CD4-positive, CD25-positive, alpha-beta regulatory T cell (primary cell): ENCODE results near the gene SPG7. TPM values are rescaled to one million over a fixed set of nuclear protein-coding genes. Genes with fewer than 3 reads are reported as not detected.

Experiments used
- ATAC-seq, 2 donors: fragments of 150-1000 bp; cut with Tn5 transposase; one replicate each; pipeline ENCODE4 v1.10.0; 2021; ENCODE audit warnings: low read depth in 2 of 2, moderate number of reproducible peaks in 2 of 2, moderate library complexity in 1 of 2
- DNase-seq, 3 donors: peaks; one replicate each; pipeline versions ENCODE4 v3.0.0 to v3.0.0-alpha.2; 2012 to 2022; ENCODE audit warnings: mixed read lengths in 1 of 3
- H3K27ac ChIP-seq: one replicate; pipeline ENCODE4 v1.7.0; 2013; ENCODE audit warnings: mild to moderate bottlenecking, low read length; ENCODE audit not compliant: insufficient read depth, poor library complexity, severe bottlenecking
- H3K27me3 ChIP-seq: one replicate; pipeline ENCODE4 v1.7.0; 2013; ENCODE audit warnings: low read length; ENCODE audit not compliant: control insufficient read depth, insufficient read depth
- H3K36me3 ChIP-seq: one replicate; pipeline ENCODE4 v1.7.0; 2013; ENCODE audit warnings: mild to moderate bottlenecking, low read length, moderate library complexity; ENCODE audit not compliant: control insufficient read depth, insufficient read depth
- H3K4me1 ChIP-seq: 2 replicates; pipeline ENCODE4 v1.7.0; 2013; ENCODE audit warnings: mild to moderate bottlenecking, low read length; ENCODE audit not compliant: insufficient read depth, control insufficient read depth, poor library complexity, severe bottlenecking
- H3K4me3 ChIP-seq: one replicate; pipeline ENCODE4 v1.7.0; 2013; ENCODE audit warnings: low read depth, mild to moderate bottlenecking, low read length, moderate library complexity
- H3K9me3 ChIP-seq, 2 experiments: 1 replicate in 1 of 2; 2 replicates in 1 of 2; pipeline ENCODE4 v1.7.0; 2013; ENCODE audit warnings: low read length in 2 of 2, mild to moderate bottlenecking in 1 of 2, moderate library complexity in 1 of 2; ENCODE audit not compliant: control insufficient read depth in 2 of 2
- H3K27ac Mint-ChIP-seq, 3 donors: one replicate each; pipeline ENCODE4 v1.8.0; 2020 to 2022; ENCODE audit warnings: mild to moderate bottlenecking in 3 of 3, mixed read lengths in 3 of 3, moderate library complexity in 2 of 3
- H3K27me3 Mint-ChIP-seq: one replicate; pipeline ENCODE4 v1.8.0; 2022; ENCODE audit warnings: mild to moderate bottlenecking, mixed read lengths
- H3K36me3 Mint-ChIP-seq: one replicate; pipeline ENCODE4 v1.8.0; 2020; ENCODE audit warnings: mixed read lengths
- H3K4me1 Mint-ChIP-seq, 4 donors: one replicate each; pipeline ENCODE4 v1.8.0; 2020 to 2022; ENCODE audit warnings: mixed read lengths in 4 of 4, mild to moderate bottlenecking in 1 of 4
- H3K4me3 Mint-ChIP-seq, 4 donors: one replicate each; pipeline ENCODE4 v1.8.0; 2020 to 2022; ENCODE audit warnings: mild to moderate bottlenecking in 4 of 4, mixed read lengths in 4 of 4, moderate library complexity in 3 of 4
- H3K9me3 Mint-ChIP-seq, 7 donors: one replicate each; pipeline ENCODE4 v1.8.0; 2020 to 2022; ENCODE audit warnings: mixed read lengths in 7 of 7, mild to moderate bottlenecking in 3 of 7, moderate library complexity in 2 of 7
- polyA plus RNA-seq, 4 donors: library from polyadenylated mRNA; unstranded; fragments of 300-500 nt; fragmentation: Illumina TruSeq; gene quantifications; one replicate each; pipeline ENCODE4 v1.2.3, GENCODE V29; 2021
- total RNA-seq: library from RNA; stranded (reverse); gene quantifications from one replicate; pipeline ENCODE4 v1.2.3, GENCODE V29; 2022

The SPG7 gene
- total and polyA plus RNA-seq, 5 donors from 2014 or later: 34.4 to 184 (median 41.2) TPM

- no peak overlapping the region for H3K4me3 ChIP-seq
- H3K27ac ChIP-seq: no peak overlapping the region
- no peaks in the 10 kb centered on the region for H3K4me1 ChIP-seq
- H3K9me3 ChIP-seq: no peaks in the 10 kb centered on the region
- Mint-ChIP-seq H3K27me3 (no peaks in the 10 kb centered on the region), H3K4me1 (peaks cover 0 to 12% (median under 1%) of the 10 kb centered on the region in 4 donors), H3K36me3 (peaks cover 33% of the 10 kb centered on the region), H3K27ac (no peak overlapping the region), H3K9me3 (no peaks in the 10 kb centered on the region), H3K4me3 (no peak overlapping the region)
- no peak for ATAC-seq
- no peak for DNase-seq
- peaks cover 73% of the 10 kb centered on the region for H3K36me3 ChIP-seq
- no peaks in the 10 kb centered on the region for H3K27me3 ChIP-seq
These were observed 14.1 kb downstream of the SPG7 start for GRCh38 chr16:89522287-89522686.

GRCh38 chr16:89523680-89524344 is 15.6 kb downstream of the SPG7 start:
- no peaks in the 10 kb centered on the region for H3K27me3 Mint-ChIP-seq
- Histone ChIP-seq H3K27ac (no peak overlapping the region), H3K4me3 (no peak overlapping the region), H3K27me3 (no peaks in the 10 kb centered on the region), H3K36me3 (peaks cover 71% of the 10 kb centered on the region), H3K9me3 (no peaks in the 10 kb centered on the region), H3K4me1 (no peaks in the 10 kb centered on the region)
- H3K4me1 Mint-ChIP-seq: peaks cover 0 to 6% (median 0%) of the 10 kb centered on the region in 4 donors
- DNase-seq: no peak
- H3K36me3 Mint-ChIP-seq: peaks cover 23% of the 10 kb centered on the region
- H3K4me3 Mint-ChIP-seq: no peak overlapping the region
- no peak for ATAC-seq
- peak overlapping the region in 1 of 3 donors; percentile 76 for H3K27ac Mint-ChIP-seq
- H3K9me3 Mint-ChIP-seq: no peaks in the 10 kb centered on the region

- Histone ChIP-seq H3K4me3 (no peak overlapping the region), H3K9me3 (no peaks in the 10 kb centered on the region), H3K4me1 (no peaks in the 10 kb centered on the region), H3K36me3 (peaks cover 73% of the 10 kb centered on the region), H3K27me3 (no peaks in the 10 kb centered on the region), H3K27ac (no peak overlapping the region)
- Mint-ChIP-seq H3K4me3 (no peak overlapping the region), H3K27ac (no peak overlapping the region), H3K27me3 (no peaks in the 10 kb centered on the region), H3K36me3 (peaks cover 23% of the 10 kb centered on the region), H3K4me1 (peaks cover 0 to 2% (median 0%) of the 10 kb centered on the region in 4 donors), H3K9me3 (no peaks in the 10 kb centered on the region)
- no peak for DNase-seq
- no peak for ATAC-seq
These were observed 17.1 kb downstream of the SPG7 start for GRCh38 chr16:89525146-89525913.

DNA sequence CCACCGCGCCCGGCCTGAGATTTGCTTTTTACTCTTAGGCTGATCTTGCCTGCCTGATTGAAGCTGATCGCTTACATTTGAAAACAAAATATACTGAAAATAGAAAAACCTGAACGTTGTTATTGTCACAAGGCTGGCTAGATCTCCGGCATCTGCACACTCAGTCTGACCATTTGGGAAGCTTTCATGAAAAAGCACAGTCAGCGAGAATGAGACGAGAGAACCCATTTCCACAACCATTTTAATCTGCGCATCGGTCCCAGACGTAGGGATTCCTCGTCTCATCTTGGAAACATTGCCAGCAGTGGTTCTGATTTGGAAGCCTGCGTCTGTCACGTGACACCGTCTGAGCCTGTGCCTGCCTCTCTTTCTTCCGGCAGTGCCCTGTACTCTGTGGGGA is 20.9 kb downstream of the SPG7 start:
- no peaks in the 10 kb centered on the region for H3K9me3 Mint-ChIP-seq
- peaks cover 25% of the 10 kb centered on the region for H3K36me3 Mint-ChIP-seq
- Histone ChIP-seq H3K27me3 (no peaks in the 10 kb centered on the region), H3K4me3 (no peak overlapping the region), H3K27ac (no peak overlapping the region), H3K9me3 (no peaks in the 10 kb centered on the region), H3K36me3 (peaks cover 73% of the 10 kb centered on the region), H3K4me1 (peaks cover 1% of the 10 kb centered on the region)
- H3K27ac Mint-ChIP-seq: no peak overlapping the region
- no peaks in the 10 kb centered on the region for H3K27me3 Mint-ChIP-seq
- H3K4me1 Mint-ChIP-seq: peaks cover 1 to 8% (median 2%) of the 10 kb centered on the region in 4 donors
- ATAC-seq (no peak), DNase-seq (no peak)
- no peak overlapping the region for H3K4me3 Mint-ChIP-seq

- Mint-ChIP-seq H3K4me1 (peaks cover 5 to 21% (median 9%) of the 10 kb centered on the region in 4 donors), H3K36me3 (peaks cover 30% of the 10 kb centered on the region), H3K4me3 (no peak overlapping the region), H3K27me3 (no peaks in the 10 kb centered on the region), H3K27ac (no peak overlapping the region), H3K9me3 (no peaks in the 10 kb centered on the region)
- Histone ChIP-seq H3K9me3 (no peaks in the 10 kb centered on the region), H3K27ac (no peak overlapping the region), H3K36me3 (peaks cover 73% of the 10 kb centered on the region), H3K4me3 (no peak overlapping the region), H3K27me3 (no peaks in the 10 kb centered on the region), H3K4me1 (peaks cover 10% of the 10 kb centered on the region)
- ATAC-seq (no peak), DNase-seq (no peak)
These were observed 22.5 kb downstream of the SPG7 start for GRCh38 chr16:89530401-89531381.

- Mint-ChIP-seq H3K27ac (no peak overlapping the region), H3K27me3 (no peaks in the 10 kb centered on the region), H3K9me3 (no peaks in the 10 kb centered on the region), H3K36me3 (peaks cover 26% of the 10 kb centered on the region), H3K4me3 (no peak overlapping the region), H3K4me1 (peaks cover 5 to 24% (median 9%) of the 10 kb centered on the region in 4 donors)
- H3K9me3 ChIP-seq: no peaks in the 10 kb centered on the region
- H3K27me3 ChIP-seq: no peaks in the 10 kb centered on the region
- no peak overlapping the region for H3K27ac ChIP-seq
- peaks cover 10% of the 10 kb centered on the region for H3K4me1 ChIP-seq
- no peak for ATAC-seq
- H3K4me3 ChIP-seq: no peak overlapping the region
- H3K36me3 ChIP-seq: peaks cover 64% of the 10 kb centered on the region
- no peak for DNase-seq
These were observed 23.8 kb downstream of the SPG7 start for GRCh38 chr16:89531821-89532526.

GRCh38 chr16:89534252-89534756 is 26.1 kb downstream of the SPG7 start:
- Histone ChIP-seq H3K4me1 (peaks cover 10% of the 10 kb centered on the region), H3K4me3 (peak overlapping the region; percentile 6), H3K9me3 (no peaks in the 10 kb centered on the region), H3K36me3 (peaks cover 58% of the 10 kb centered on the region), H3K27me3 (no peaks in the 10 kb centered on the region), H3K27ac (no peak overlapping the region)
- no peaks in the 10 kb centered on the region for H3K27me3 Mint-ChIP-seq
- DNase-seq (peak in 2 of 3 donors; percentile 17 to 66), ATAC-seq (peak; percentile 68 to 84)
- H3K4me3 Mint-ChIP-seq: peak overlapping the region in 2 of 4 donors; percentile 1 to 41
- peaks cover 15% of the 10 kb centered on the region for H3K36me3 Mint-ChIP-seq
- H3K27ac Mint-ChIP-seq: peak overlapping the region; percentile 64 to 84 (median 70)
- H3K9me3 Mint-ChIP-seq: no peaks in the 10 kb centered on the region
- H3K4me1 Mint-ChIP-seq: peaks cover 5 to 24% (median 9%) of the 10 kb centered on the region in 4 donors
